ENCODE results near the gene IRAK3.

DNA sequence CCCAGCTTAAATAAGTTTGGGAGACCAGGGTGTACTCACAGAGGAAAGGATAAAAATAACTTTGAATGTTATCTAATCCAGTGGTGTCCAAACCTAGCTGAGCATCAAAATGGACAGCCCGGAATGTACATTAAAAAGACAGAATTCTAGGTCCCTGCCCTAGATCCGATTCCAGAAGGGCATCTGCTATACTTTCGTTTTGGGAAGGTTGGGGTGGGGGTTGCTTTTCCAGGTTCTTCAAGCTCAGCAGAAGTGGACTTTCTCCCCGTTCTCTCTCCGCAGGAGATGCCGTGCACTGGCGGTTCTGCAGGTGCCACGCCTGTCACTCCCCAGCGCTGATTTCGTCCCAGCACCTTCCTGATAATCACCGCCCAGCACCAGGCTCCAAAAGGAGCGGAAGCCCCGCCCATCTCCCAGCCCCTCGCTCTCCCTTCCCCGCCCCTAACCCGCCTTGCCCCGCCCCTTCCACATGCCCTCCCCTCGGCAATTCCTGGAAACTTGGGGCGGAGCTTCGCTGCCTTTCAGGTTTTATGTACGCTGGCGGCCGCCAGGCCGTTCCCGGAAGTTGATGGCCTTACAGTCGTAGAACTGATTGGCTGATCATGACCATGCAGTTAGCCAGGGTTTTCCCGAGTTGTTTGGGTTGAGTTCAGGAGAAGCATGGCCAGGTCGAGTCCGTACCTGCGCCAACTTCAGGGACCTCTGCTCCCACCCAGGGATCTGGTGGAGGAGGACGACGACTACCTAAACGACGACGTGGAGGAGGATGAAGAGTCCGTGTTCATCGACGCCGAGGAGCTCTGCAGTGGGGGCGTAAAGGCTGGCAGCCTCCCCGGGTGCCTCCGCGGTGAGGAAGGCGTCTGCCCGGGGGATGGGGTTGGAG is 113.2 kb downstream of the IRAK3 start, which contains the start of gene HELB:
- no peak for TF ChIP-seq EZH2 (IDR thresholded peaks at IDR 0.05; ENCODE audit: insufficient read depth, low read length)
- TF ChIP-seq CTCF (IDR thresholded peaks at IDR 0.05; ENCODE audit: insufficient read depth, low read depth, low read length) = no peak
